ENCODE data around the gene DSP. TPM values are rescaled to one million over a fixed set of nuclear protein-coding genes. Genes with fewer than 3 reads are reported as not detected.

DSP gene
- total RNA-seq, 1 experiment from 2014 or later = 227 TPM

DNA sequence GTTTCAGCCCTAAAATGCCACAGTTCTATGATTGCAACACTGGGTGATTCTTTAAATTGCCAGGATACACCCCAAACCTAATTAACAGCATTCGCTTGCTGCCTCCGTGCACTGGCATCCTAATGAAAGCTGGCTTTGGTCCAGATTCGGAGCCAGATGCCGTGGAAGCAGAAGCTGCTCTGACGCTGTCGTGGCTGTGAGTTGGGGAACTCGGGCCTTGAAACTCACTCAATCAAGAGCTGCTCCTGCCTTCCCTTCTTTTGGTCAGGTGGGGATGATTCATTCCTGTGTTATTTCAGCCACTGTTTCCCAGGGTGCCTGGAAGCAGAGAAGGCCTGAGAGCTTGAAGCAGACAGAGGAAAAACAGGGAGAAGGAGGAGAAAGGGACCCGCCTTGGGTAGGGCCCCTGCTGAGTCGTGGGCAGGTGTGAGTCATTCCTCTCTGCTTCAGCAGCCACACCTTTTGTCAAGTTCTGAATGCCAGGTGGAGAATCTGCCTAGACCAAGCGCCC is 36.2 kb upstream of the DSP start:
- peak overlapping the region; percentile 33 for H3K4me3 Mint-ChIP-seq (ENCODE audit: unreplicated experiment)
- POLR2A ChIA-PET = interaction anchor here (0.6 to 17.5 kb wide), 37 partner anchors 10 to 453 kb away, joined by 3 to 872 read pairs (median 7); partner anchors contain the start of genes CAGE1, DSP, RIOK1 and SNRNP48
- H3K27me3 Mint-ChIP-seq (ENCODE audit: insufficient read depth, unreplicated experiment) = no peaks in the 10 kb centered on the region
- H3K27ac Mint-ChIP-seq (ENCODE audit: low read depth, unreplicated experiment) = peak overlapping the region; percentile 95
- BruUV-seq (replicated peaks) = no TSS peak
- peak; percentile 99 for DNase-seq (ENCODE audit: unreplicated experiment)
- peaks cover 7% of the 10 kb centered on the region for H3K9me3 Mint-ChIP-seq (ENCODE audit: unreplicated experiment)
- TF ChIP-seq, protein P1, sequence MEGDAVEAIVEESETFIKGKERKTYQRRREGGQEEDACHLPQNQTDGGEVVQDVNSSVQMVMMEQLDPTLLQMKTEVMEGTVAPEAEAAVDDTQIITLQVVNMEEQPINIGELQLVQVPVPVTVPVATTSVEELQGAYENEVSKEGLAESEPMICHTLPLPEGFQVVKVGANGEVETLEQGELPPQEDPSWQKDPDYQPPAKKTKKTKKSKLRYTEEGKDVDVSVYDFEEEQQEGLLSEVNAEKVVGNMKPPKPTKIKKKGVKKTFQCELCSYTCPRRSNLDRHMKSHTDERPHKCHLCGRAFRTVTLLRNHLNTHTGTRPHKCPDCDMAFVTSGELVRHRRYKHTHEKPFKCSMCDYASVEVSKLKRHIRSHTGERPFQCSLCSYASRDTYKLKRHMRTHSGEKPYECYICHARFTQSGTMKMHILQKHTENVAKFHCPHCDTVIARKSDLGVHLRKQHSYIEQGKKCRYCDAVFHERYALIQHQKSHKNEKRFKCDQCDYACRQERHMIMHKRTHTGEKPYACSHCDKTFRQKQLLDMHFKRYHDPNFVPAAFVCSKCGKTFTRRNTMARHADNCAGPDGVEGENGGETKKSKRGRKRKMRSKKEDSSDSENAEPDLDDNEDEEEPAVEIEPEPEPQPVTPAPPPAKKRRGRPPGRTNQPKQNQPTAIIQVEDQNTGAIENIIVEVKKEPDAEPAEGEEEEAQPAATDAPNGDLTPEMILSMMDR (IDR thresholded peaks at IDR 0.05; ENCODE audit: unreplicated experiment) = no peak
- intact Hi-C loops (cut with micrococcal nuclease) = loop anchor here (1.0 kb wide), 3 partner anchors 25 to 80 kb away; no protein-coding TSS in a partner anchor
- peaks cover 26% of the 10 kb centered on the region for H3K4me1 Mint-ChIP-seq (ENCODE audit: insufficient read depth, unreplicated experiment)
- CTCF ChIA-PET = interaction anchor here (0.6 to 1.3 kb wide), 8 partner anchors 29 to 282 kb away, joined by 3 to 6 read pairs (median 4); no protein-coding TSS in a partner anchor
- peaks cover 13% of the 10 kb centered on the region for H3K36me3 Mint-ChIP-seq (ENCODE audit: insufficient read depth, unreplicated experiment)

- BruUV-seq (replicated peaks) = no TSS peak
- TF ChIP-seq, protein P1 (IDR thresholded peaks at IDR 0.05; ENCODE audit: unreplicated experiment) = no peak
- no peaks in the 10 kb centered on the region for H3K27me3 Mint-ChIP-seq (ENCODE audit: insufficient read depth, unreplicated experiment)
- peak overlapping the region; percentile 23 for H3K27ac Mint-ChIP-seq (ENCODE audit: low read depth, unreplicated experiment)
- DNase-seq (ENCODE audit: unreplicated experiment) = no peak
- intact Hi-C loops (cut with micrococcal nuclease) = no loop called here
- ChIA-PET CTCF (interaction anchor here (1.0 kb wide), 1 partner anchor 82 kb away, joined by 4 read pairs; no protein-coding TSS in a partner anchor), POLR2A (interaction anchor here (0.5 to 17.5 kb wide), 5 partner anchors 8 to 104 kb away, joined by 3 to 872 read pairs (median 106); partner anchors contain the start of gene DSP)
- no peaks in the 10 kb centered on the region for H3K9me3 Mint-ChIP-seq (ENCODE audit: unreplicated experiment)
- no peak overlapping the region for H3K4me3 Mint-ChIP-seq (ENCODE audit: unreplicated experiment)
- peaks cover 9% of the 10 kb centered on the region for H3K36me3 Mint-ChIP-seq (ENCODE audit: insufficient read depth, unreplicated experiment)
- H3K4me1 Mint-ChIP-seq (ENCODE audit: insufficient read depth, unreplicated experiment) = peaks cover 25% of the 10 kb centered on the region
Observed at GRCh38 chr6:7507600-7507999, 33.9 kb upstream of the DSP start.

DNA sequence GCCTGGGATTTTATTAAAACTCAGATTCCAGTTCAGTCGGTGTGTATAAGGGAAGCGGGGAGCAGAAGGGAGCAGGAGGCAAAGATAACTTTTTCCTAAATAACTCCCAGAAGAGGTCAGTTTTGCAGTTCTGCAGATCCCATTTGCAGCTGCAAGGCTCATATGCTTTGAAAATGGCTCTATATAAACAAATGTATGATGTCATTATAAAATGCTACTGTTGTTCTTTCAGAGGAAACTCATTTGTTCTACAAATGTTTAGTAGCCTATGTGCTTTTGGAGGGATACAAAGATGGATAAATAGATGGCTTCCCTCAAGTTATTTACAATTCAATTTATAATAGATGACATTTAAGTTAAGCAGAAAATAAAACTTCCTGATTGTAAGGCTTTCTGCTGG is 29.2 kb upstream of the DSP start:
- CTCF ChIA-PET = no interaction called here

DNA sequence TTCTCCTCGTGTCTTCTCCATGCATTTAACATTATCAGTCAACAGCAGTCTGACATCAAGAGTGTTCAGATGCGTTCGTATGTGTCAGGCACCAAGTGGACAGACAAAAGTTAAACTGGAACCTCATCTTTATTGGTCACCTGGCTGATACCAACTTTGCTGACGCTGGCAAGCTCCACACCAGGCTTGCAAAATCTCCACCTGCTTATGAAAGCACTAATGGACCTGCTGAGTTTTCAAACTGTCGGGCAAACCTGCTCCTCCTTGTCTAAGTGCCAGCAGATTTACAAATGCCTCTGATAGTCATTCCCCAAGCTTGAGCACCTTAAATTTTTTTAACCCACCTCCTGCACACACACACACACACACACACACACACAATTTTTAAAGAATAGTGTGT is 27.9 kb upstream of the DSP start:
- Mint-ChIP-seq H3K27me3 (ENCODE audit: insufficient read depth, unreplicated experiment) (no peaks in the 10 kb centered on the region), H3K27ac (ENCODE audit: low read depth, unreplicated experiment) (no peak overlapping the region), H3K9me3 (ENCODE audit: unreplicated experiment) (no peaks in the 10 kb centered on the region), H3K36me3 (ENCODE audit: insufficient read depth, unreplicated experiment) (no peaks in the 10 kb centered on the region), H3K4me1 (ENCODE audit: insufficient read depth, unreplicated experiment) (peaks cover 31% of the 10 kb centered on the region), H3K4me3 (ENCODE audit: unreplicated experiment) (no peak overlapping the region)
- CTCF ChIA-PET = interaction anchor here (0.6 to 1.5 kb wide), 2 partner anchors 88 to 200 kb away, joined by 3 to 5 read pairs; partner anchors contain the start of gene SSR1
- POLR2A ChIA-PET = interaction anchor here (0.5 to 17.5 kb wide), 20 partner anchors 8 to 201 kb away, joined by 3 to 872 read pairs (median 4); partner anchors contain the start of genes CAGE1, DSP and RIOK1
- intact Hi-C loops (cut with micrococcal nuclease) = no loop called here
- peak; percentile 14 for DNase-seq (ENCODE audit: unreplicated experiment)
- TF ChIP-seq, protein P1 (IDR thresholded peaks at IDR 0.05; ENCODE audit: unreplicated experiment) = no peak
- no TSS peak for BruUV-seq (replicated peaks)

More for the DNA sequence above, 29.2 kb upstream of the DSP start:
- no TSS peak for BruUV-seq (replicated peaks)
- no peak overlapping the region for H3K4me3 Mint-ChIP-seq (ENCODE audit: unreplicated experiment)
- no peaks in the 10 kb centered on the region for H3K36me3 Mint-ChIP-seq (ENCODE audit: insufficient read depth, unreplicated experiment)
- TF ChIP-seq, protein P1 (IDR thresholded peaks at IDR 0.05; ENCODE audit: unreplicated experiment) = no peak
- no peak for DNase-seq (ENCODE audit: unreplicated experiment)
- H3K27me3 Mint-ChIP-seq (ENCODE audit: insufficient read depth, unreplicated experiment) = no peaks in the 10 kb centered on the region
- H3K4me1 Mint-ChIP-seq (ENCODE audit: insufficient read depth, unreplicated experiment) = peaks cover 31% of the 10 kb centered on the region
- H3K27ac Mint-ChIP-seq (ENCODE audit: low read depth, unreplicated experiment) = peak overlapping the region; percentile 32
- intact Hi-C loops (cut with micrococcal nuclease) = no loop called here
- no peaks in the 10 kb centered on the region for H3K9me3 Mint-ChIP-seq (ENCODE audit: unreplicated experiment)
- POLR2A ChIA-PET = interaction anchor here (0.6 to 17.5 kb wide), 7 partner anchors 6 to 68 kb away, joined by 3 to 872 read pairs (median 10); partner anchors contain the start of gene DSP
